ENCODE measurements around the gene SOX3.

Gene SOX3

GRCh38 chrX:140504371-140505324 is at the start of gene SOX3:
Gene SOX3 (minus strand): TSS chrX:140505069. CDS start chrX:140505060, 9 bp downstream.
- DNase-seq (ENCODE audit: low read depth in 2 of 2), result no peak

GRCh38 chrX:140548985-140549384 is 44.1 kb upstream of the SOX3 start:
- DNase-seq (ENCODE audit: low read depth in 2 of 2), result no peak

- DNase-seq (ENCODE audit: low read depth in 2 of 2), result no peak
Measured at GRCh38 chrX:140526171-140526570, 21.3 kb upstream of the SOX3 start.

- no peak for DNase-seq (ENCODE audit: low read depth in 2 of 2)
Measured at GRCh38 chrX:140525448-140525847, 20.6 kb upstream of the SOX3 start.

GRCh38 chrX:140524556-140524955 is 19.7 kb upstream of the SOX3 start:
- no peak for DNase-seq (ENCODE audit: low read depth in 2 of 2)

- DNase-seq (ENCODE audit: low read depth in 2 of 2), result no peak
Measured at GRCh38 chrX:140521393-140521792, 16.5 kb upstream of the SOX3 start.

- no peak for DNase-seq (ENCODE audit: low read depth in 2 of 2)
Measured at GRCh38 chrX:140514554-140514953, 9.7 kb upstream of the SOX3 start.

- DNase-seq (ENCODE audit: low read depth in 2 of 2), result no peak
Measured at GRCh38 chrX:140510895-140511295, 6.0 kb upstream of the SOX3 start.

- DNase-seq (ENCODE audit: low read depth in 2 of 2), result no peak
Measured at GRCh38 chrX:140510306-140510676, 5.4 kb upstream of the SOX3 start.

GRCh38 chrX:140509468-140510305 is 4.8 kb upstream of the SOX3 start:
- DNase-seq (ENCODE audit: low read depth in 2 of 2), result no peak

GRCh38 chrX:140508958-140509357 is 4.1 kb upstream of the SOX3 start:
- no peak for DNase-seq (ENCODE audit: low read depth in 2 of 2)

- no peak for DNase-seq (ENCODE audit: low read depth in 2 of 2)
Measured at GRCh38 chrX:140507982-140508305, 3.1 kb upstream of the SOX3 start.

- DNase-seq (ENCODE audit: low read depth in 2 of 2), result no peak
Measured at GRCh38 chrX:140507223-140507981, 2.5 kb upstream of the SOX3 start.

GRCh38 chrX:140505421-140506337 is 810 bp upstream of the SOX3 start:
- DNase-seq (ENCODE audit: low read depth in 2 of 2), result no peak

GRCh38 chrX:140503714-140504351 is 1.0 kb downstream of the SOX3 start:
- no peak for DNase-seq (ENCODE audit: low read depth in 2 of 2)

- DNase-seq (ENCODE audit: low read depth in 2 of 2), result no peak
Measured at GRCh38 chrX:140503238-140503601, 1.6 kb downstream of the SOX3 start.

GRCh38 chrX:140502491-140503237 is 2.2 kb downstream of the SOX3 start:
- DNase-seq (ENCODE audit: low read depth in 2 of 2), result no peak

- DNase-seq (ENCODE audit: low read depth in 2 of 2), result no peak
Measured at GRCh38 chrX:140501940-140502468, 2.9 kb downstream of the SOX3 start.

- DNase-seq (ENCODE audit: low read depth in 2 of 2), result no peak
Measured at GRCh38 chrX:140501321-140501720, 3.5 kb downstream of the SOX3 start.

- DNase-seq (ENCODE audit: low read depth in 2 of 2), result no peak
Measured at GRCh38 chrX:140500441-140500840, 4.4 kb downstream of the SOX3 start.
